HEK293 (cell line): ENCODE results near the gene NTRK3.

Experiments
- ZBTB7A ChIP-seq: fragments of 450-650 bp; formaldehyde crosslinking; IDR thresholded peaks from 2 replicates; pipeline ENCODE4 v1.5.1; 2016; ENCODE audit warnings: low read depth, missing biosample characterization, missing genetic modification characterization
- ZNF274 ChIP-seq, 2 experiments: fragments of 200-500 bp in 1 of 2; fragments of 450-650 bp in 1 of 2; sonication (Bioruptor generic) in 1 of 2; formaldehyde crosslinking in 1 of 2; IDR thresholded peaks; 2 replicates each; pipeline versions ENCODE4 v1.5.1 to v1.6.1; 2014 to 2016; ENCODE audit warnings: borderline replicate concordance in 1 of 2, inconsistent platforms in 1 of 2, low read length in 1 of 2, missing biosample characterization in 1 of 2, missing genetic modification characterization in 1 of 2

GRCh38 chr15:88241461-88241860, 15.1 kb downstream of the NTRK3 start:
- TF ChIP-seq ZNF274 (IDR thresholded peaks at IDR 0.05; ENCODE audit: low read length) (no peak), ZNF274 (tag by site-specific recombination; IDR thresholded peaks at IDR 0.05; ENCODE audit: borderline replicate concordance) (no peak), ZBTB7A (no peak)
